PFSK-1 (cell line): Measurements from ENCODE around the gene EDC3.

Experiments
- FOXP2 ChIP-seq: optimal IDR thresholded peaks from 2 replicates; pipeline ENCODE3; 2011; ENCODE audit warnings: borderline replicate concordance, control low read depth, inconsistent platforms; ENCODE audit not compliant: insufficient read depth; ENCODE audit errors: extremely low read length, extremely low read depth
- POLR2AphosphoS5 ChIP-seq: IDR thresholded peaks from 2 replicates; pipeline ENCODE4 v1.6.1; 2012; ENCODE audit warnings: low read depth, mild to moderate bottlenecking, control low read depth, low read length, moderate library complexity
- REST ChIP-seq, 2 experiments: IDR thresholded peaks; 2 replicates each; pipeline versions ENCODE4 v1.6.1 to v1.8.0; 2011 to 2012; ENCODE audit warnings: low read depth in 2 of 2, low read length in 2 of 2, control low read depth in 1 of 2, inconsistent platforms in 1 of 2, mild to moderate bottlenecking in 1 of 2, moderate library complexity in 1 of 2; ENCODE audit not compliant: insufficient read depth in 1 of 2
- SIN3A ChIP-seq: IDR thresholded peaks from 2 replicates; pipeline ENCODE4 v1.6.1; 2012; ENCODE audit warnings: mild to moderate bottlenecking, low read length, moderate library complexity, borderline replicate concordance; ENCODE audit not compliant: insufficient read depth
- TAF1 ChIP-seq: IDR thresholded peaks from 2 replicates; pipeline ENCODE4 v1.6.1; 2012; ENCODE audit warnings: low read length, control low read depth, borderline replicate concordance; ENCODE audit not compliant: insufficient read depth

EDC3 gene

GRCh38 chr15:74616366-74616939 is 79.4 kb downstream of the EDC3 start:
- TF ChIP-seq SIN3A (no peak), REST (IDR thresholded peaks at IDR 0.05; ENCODE audit: insufficient read depth in 1 of 2, low read depth in 2 of 2, low read length in 2 of 2) (no peak)

- TF ChIP-seq POLR2AphosphoS5 (peak; percentile 76), SIN3A (peak; percentile 42; the same call in 1 of the 2 replicates), TAF1 (peak; percentile 76; the same call in 1 of the 2 replicates), FOXP2 (no peak), REST (IDR thresholded peaks at IDR 0.05; ENCODE audit: insufficient read depth in 1 of 2, low read depth in 2 of 2, low read length in 2 of 2) (peak; percentile 9 to 52; a peak in 1 of 4 replicates)
These were observed 80.1 kb downstream of the EDC3 start, which contains the start of gene CLK3 for GRCh38 chr15:74615508-74616365. TSS of gene CLK3 (plus strand) at chr15:74615836. CDS start at chr15:74619197, 3,361 bp downstream.

GRCh38 chr15:74614744-74615507 is 80.9 kb downstream of the EDC3 start:
- TF ChIP-seq FOXP2: no peak
- no peak for TF ChIP-seq REST (IDR thresholded peaks at IDR 0.05; ENCODE audit: insufficient read depth in 1 of 2, low read depth in 2 of 2, low read length in 2 of 2)
- TF ChIP-seq POLR2AphosphoS5: no peak
- peak; percentile 39; the same call in 1 of the 2 replicates for TF ChIP-seq TAF1
- no peak for TF ChIP-seq SIN3A

- TF ChIP-seq POLR2AphosphoS5 (no peak), REST (IDR thresholded peaks at IDR 0.05; ENCODE audit: insufficient read depth in 1 of 2, low read depth in 2 of 2, low read length in 2 of 2) (no peak), TAF1 (no peak), SIN3A (no peak), FOXP2 (no peak)
These were observed 81.7 kb downstream of the EDC3 start for GRCh38 chr15:74613953-74614743.
